H1 (cell line): ENCODE results near the gene SIX4. TPM values are rescaled to one million over a fixed set of nuclear protein-coding genes. Genes with fewer than 3 reads are reported as not detected.
A peak's percentile ranks its signal among the peaks of the same experiment; 100 is the strongest.

Experiments
- JUN ChIP-seq: IDR thresholded peaks from 2 replicates; pipeline ENCODE4 v1.6.1; 2011; ENCODE audit warnings: low read depth, mild to moderate bottlenecking, improper control_type of control experiment, low read length
- POLR2AphosphoS5 ChIP-seq: IDR thresholded peaks from 2 replicates; pipeline ENCODE4 v1.6.1; 2011; ENCODE audit warnings: low read depth, low read length
- RBBP5 ChIP-seq: IDR thresholded peaks from 2 replicates; pipeline ENCODE4 v1.7.1; 2012; ENCODE audit warnings: low read depth, mild to moderate bottlenecking, inconsistent platforms, low read length, moderate library complexity, borderline replicate concordance
- TCF12 ChIP-seq: IDR thresholded peaks from 2 replicates; pipeline ENCODE4 v1.6.1; 2011; ENCODE audit warnings: low read depth, mild to moderate bottlenecking, low read length
- polyA plus RNA-seq, 7 experiments: library from polyadenylated mRNA; depleted of rRNA in 3 of 7; stranded (reverse) in 5 of 7; unstranded in 2 of 7; fragments of >200 nt in 5 of 7; fragments of 200-250 nt in 2 of 7; gene quantifications; 1 replicate in 5 of 7; 2 replicates in 1 of 7; 4 replicates in 1 of 7; pipeline versions ENCODE4 v1.2.1 to v1.2.3, GENCODE V29; 2011 to 2013; ENCODE audit warnings: missing spikeins in 2 of 7, mixed read lengths in 2 of 7
- total RNA-seq: library from RNA; stranded (reverse); fragmentation: NEBNext Ultra II Directional; extraction: Animal tissue kit (Norgen Biotek cat#: 25700); gene quantifications from 2 replicates; pipeline ENCODE4 v1.2.1, GENCODE V29; 2021

The SIX4 gene
- total and polyA plus RNA-seq, 2 of the 8 experiments (the other 6 are each of a cell fraction or from before 2014, with no cell fraction given), result 9.0 to 38.9 TPM

DNA sequence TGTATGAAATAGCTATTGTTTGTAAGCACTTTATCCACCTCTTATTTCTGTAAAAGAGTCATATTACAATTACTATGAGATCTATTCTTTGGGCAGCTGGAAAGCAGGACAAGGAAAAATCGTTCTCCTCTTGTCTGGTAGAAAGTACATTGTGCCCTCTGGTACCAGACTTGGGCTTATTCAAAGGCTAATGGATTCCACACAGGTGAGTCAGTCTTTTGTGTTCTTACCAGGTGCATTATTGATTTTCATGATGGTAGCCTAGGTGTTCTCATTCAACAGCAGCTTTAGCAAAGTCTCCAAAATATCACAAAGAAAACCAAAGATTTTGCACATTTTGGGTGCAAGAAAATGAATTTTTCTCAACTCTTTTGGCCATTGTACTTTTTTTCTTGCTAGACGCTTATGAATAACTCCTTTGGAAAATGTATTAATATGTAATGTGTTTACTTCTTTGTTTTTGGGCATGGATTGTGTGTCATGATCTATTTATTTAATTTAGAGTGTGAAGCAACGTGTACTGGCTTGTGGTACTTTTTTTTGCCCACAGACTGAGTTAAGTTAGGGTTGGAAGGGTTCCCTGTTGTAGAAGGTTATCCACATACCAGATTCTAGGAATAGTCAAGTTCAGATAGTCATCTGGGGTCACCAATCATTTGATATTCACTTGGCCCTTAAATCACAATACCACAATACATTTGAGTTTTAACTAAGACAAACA lies 36.7 kb upstream of the SIX4 start (continued):
- TF ChIP-seq RBBP5 (no peak), JUN (peak; percentile 63), POLR2AphosphoS5 (0 out of 2 replicates have a peak, but pooled peaks have one; percentile 22), TCF12 (peak; percentile 93)
